Measurements from ENCODE around the gene NAGA. TPM values are rescaled to one million over a fixed set of nuclear protein-coding genes. Genes with fewer than 3 reads are reported as not detected.

The NAGA gene
- polyA plus RNA-seq, 2 of the 4 experiments (the other 2 are of a cell fraction) = 6.6 to 8.9 TPM

DNA sequence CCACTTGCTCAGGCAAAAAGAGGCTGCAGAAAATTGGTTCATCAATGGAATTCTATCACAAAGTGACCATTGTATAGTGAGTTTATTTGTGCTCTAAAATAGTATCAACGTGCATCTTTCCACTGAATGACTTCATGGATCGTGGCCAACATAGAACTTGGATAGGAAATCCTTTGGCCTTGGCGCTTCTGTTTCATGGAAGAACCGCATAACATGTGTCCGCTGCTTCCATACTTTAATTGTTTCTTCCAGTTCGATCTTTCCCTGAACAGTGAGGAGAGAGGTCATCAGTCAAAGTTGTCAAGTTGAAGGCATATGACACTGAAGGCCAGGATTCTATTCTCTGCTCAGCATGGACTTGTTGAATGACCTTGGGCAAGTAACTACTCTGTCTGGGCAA lies 15.4 kb upstream of the NAGA start:
- POLR2A ChIA-PET = no interaction called here
- 80% methylated on average over 6 of the region's 6 CpGs for WGBS (ENCODE audit: missing lambda C conversion rate)
- H3K4me1 ChIP-seq = no peaks in the 10 kb centered on the region
- DNase-seq (ENCODE audit: low read depth in 1 of 2, low spot score in 1 of 2) = no peak
- FAIRE-seq = no peak
- no peak overlapping the region for H3K4me2 ChIP-seq
- H3K27ac ChIP-seq = no peak overlapping the region
- H3K9me3 ChIP-seq = peaks cover 7% of the 10 kb centered on the region; the same call in 1 of the 3 replicates
- CTCF ChIA-PET = no interaction called here
- TF ChIP-seq MAX (IDR thresholded peaks at IDR 0.05) (no peak), ZC3H11A (IDR thresholded peaks at IDR 0.05) (no peak), JUNB (IDR thresholded peaks at IDR 0.05) (no peak), MYC (IDR thresholded peaks at IDR 0.05; ENCODE audit: borderline replicate concordance, low read length) (no peak)
- H3K4me3 ChIP-seq = no peak overlapping the region
- no peak for ATAC-seq

- H3K4me1 ChIP-seq = no peaks in the 10 kb centered on the region
- ATAC-seq (no peak), DNase-seq (ENCODE audit: low read depth in 1 of 2, low spot score in 1 of 2) (no peak), FAIRE-seq (no peak)
- no peak overlapping the region for H3K4me2 ChIP-seq
- ChIA-PET POLR2A (no interaction called here), CTCF (no interaction called here)
- TF ChIP-seq, protein P1, sequence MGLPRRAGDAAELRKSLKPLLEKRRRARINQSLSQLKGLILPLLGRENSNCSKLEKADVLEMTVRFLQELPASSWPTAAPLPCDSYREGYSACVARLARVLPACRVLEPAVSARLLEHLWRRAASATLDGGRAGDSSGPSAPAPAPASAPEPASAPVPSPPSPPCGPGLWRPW (IDR thresholded peaks at IDR 0.05) = no peak
- no peak for TF ChIP-seq ELK1 (IDR thresholded peaks at IDR 0.05; ENCODE audit: low read depth, low read length)
- TF ChIP-seq EP300 (IDR thresholded peaks at IDR 0.05) = no peak
- no peak for TF ChIP-seq GATA3 (IDR thresholded peaks at IDR 0.05; ENCODE audit: borderline replicate concordance)
- TF ChIP-seq MAFK (IDR thresholded peaks at IDR 0.05; ENCODE audit: partially characterized antibody) = no peak
- TF ChIP-seq BHLHE40 (IDR thresholded peaks at IDR 0.05; ENCODE audit: low read depth, low read length) = no peak
- no peak for TF ChIP-seq TFCP2L1 (CRISPR knock-in tag; IDR thresholded peaks at IDR 0.05)
- TF ChIP-seq, protein P2, sequence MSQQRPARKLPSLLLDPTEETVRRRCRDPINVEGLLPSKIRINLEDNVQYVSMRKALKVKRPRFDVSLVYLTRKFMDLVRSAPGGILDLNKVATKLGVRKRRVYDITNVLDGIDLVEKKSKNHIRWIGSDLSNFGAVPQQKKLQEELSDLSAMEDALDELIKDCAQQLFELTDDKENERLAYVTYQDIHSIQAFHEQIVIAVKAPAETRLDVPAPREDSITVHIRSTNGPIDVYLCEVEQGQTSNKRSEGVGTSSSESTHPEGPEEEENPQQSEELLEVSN (IDR thresholded peaks at IDR 0.05; ENCODE audit: borderline replicate concordance, low read depth) = no peak
- TF ChIP-seq ZNF302 (CRISPR knock-in tag; IDR thresholded peaks at IDR 0.05) = no peak
- no peak for TF ChIP-seq TP53 (CRISPR knock-in tag; IDR thresholded peaks at IDR 0.05)
- H3K27ac ChIP-seq = no peak overlapping the region
- H3K4me3 ChIP-seq = no peak overlapping the region
- peaks cover 7% of the 10 kb centered on the region; the same call in 1 of the 3 replicates for H3K9me3 ChIP-seq
- 99% methylated on average over 7 of the region's 8 CpGs for WGBS (ENCODE audit: missing lambda C conversion rate)
Observed at GRCh38 chr22:42084874-42085273, 14.3 kb upstream of the NAGA start.

- CTCF ChIA-PET = interaction anchor here (0.8 to 1.4 kb wide), 2 partner anchors 29 to 361 kb away, joined by 3 read pairs; no protein-coding TSS in a partner anchor
Observed at GRCh38 chr22:42083119-42083518, 12.5 kb upstream of the NAGA start.

More at GRCh38 chr22:42083119-42083518, 12.5 kb upstream of the NAGA start:
- ATAC-seq (no peak), DNase-seq (ENCODE audit: low read depth in 1 of 2, low spot score in 1 of 2) (no peak), FAIRE-seq (no peak)
- Histone ChIP-seq H3K4me1 (peaks cover 3% of the 10 kb centered on the region; the same call in 1 of the 3 replicates), H3K4me2 (no peak overlapping the region), H3K27ac (no peak overlapping the region), H3K9me3 (no peaks in the 10 kb centered on the region), H3K4me3 (no peak overlapping the region)
- TF ChIP-seq ZSCAN20 (CRISPR knock-in tag; IDR thresholded peaks at IDR 0.05) (no peak), HMGXB4 (CRISPR knock-in tag; IDR thresholded peaks at IDR 0.05; ENCODE audit: borderline replicate concordance) (no peak), MAFK (IDR thresholded peaks at IDR 0.05; ENCODE audit: partially characterized antibody) (no peak), JUNB (IDR thresholded peaks at IDR 0.05) (no peak), CBX8 (IDR thresholded peaks at IDR 0.05) (no peak), EHF (CRISPR knock-in tag; IDR thresholded peaks at IDR 0.05) (no peak), HOXB5 (CRISPR knock-in tag; IDR thresholded peaks at IDR 0.05) (no peak), FOSL2 (IDR thresholded peaks at IDR 0.05) (no peak), FOSL2 (CRISPR knock-in tag; IDR thresholded peaks at IDR 0.05) (no peak), EP300 (IDR thresholded peaks at IDR 0.05) (no peak), CBX2 (IDR thresholded peaks at IDR 0.05; ENCODE audit: borderline replicate concordance, low read depth) (no peak), ZC3H11A (IDR thresholded peaks at IDR 0.05) (no peak), TP53 (CRISPR knock-in tag; IDR thresholded peaks at IDR 0.05) (no peak), NR3C1 (IDR thresholded peaks at IDR 0.05) (no peak), EHMT2 (IDR thresholded peaks at IDR 0.05; ENCODE audit: low read depth) (no peak), HOXB13 (CRISPR knock-in tag; IDR thresholded peaks at IDR 0.05; ENCODE audit: low read depth) (no peak)
- TF ChIP-seq, protein P3, sequence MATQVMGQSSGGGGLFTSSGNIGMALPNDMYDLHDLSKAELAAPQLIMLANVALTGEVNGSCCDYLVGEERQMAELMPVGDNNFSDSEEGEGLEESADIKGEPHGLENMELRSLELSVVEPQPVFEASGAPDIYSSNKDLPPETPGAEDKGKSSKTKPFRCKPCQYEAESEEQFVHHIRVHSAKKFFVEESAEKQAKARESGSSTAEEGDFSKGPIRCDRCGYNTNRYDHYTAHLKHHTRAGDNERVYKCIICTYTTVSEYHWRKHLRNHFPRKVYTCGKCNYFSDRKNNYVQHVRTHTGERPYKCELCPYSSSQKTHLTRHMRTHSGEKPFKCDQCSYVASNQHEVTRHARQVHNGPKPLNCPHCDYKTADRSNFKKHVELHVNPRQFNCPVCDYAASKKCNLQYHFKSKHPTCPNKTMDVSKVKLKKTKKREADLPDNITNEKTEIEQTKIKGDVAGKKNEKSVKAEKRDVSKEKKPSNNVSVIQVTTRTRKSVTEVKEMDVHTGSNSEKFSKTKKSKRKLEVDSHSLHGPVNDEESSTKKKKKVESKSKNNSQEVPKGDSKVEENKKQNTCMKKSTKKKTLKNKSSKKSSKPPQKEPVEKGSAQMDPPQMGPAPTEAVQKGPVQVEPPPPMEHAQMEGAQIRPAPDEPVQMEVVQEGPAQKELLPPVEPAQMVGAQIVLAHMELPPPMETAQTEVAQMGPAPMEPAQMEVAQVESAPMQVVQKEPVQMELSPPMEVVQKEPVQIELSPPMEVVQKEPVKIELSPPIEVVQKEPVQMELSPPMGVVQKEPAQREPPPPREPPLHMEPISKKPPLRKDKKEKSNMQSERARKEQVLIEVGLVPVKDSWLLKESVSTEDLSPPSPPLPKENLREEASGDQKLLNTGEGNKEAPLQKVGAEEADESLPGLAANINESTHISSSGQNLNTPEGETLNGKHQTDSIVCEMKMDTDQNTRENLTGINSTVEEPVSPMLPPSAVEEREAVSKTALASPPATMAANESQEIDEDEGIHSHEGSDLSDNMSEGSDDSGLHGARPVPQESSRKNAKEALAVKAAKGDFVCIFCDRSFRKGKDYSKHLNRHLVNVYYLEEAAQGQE (IDR thresholded peaks at IDR 0.05) = no peak
- WGBS (ENCODE audit: missing lambda C conversion rate) = 97% methylated on average over 4 of the region's 4 CpGs
- POLR2A ChIA-PET = no interaction called here

Data from A549 (cell line).